ENCODE data around the gene LUC7L.
"Not testable (repeated sequence)": the region's sequence is repeated elsewhere in the genome, so short reads cannot be mapped to it uniquely, and the experiment has no call there.

LUC7L gene

GRCh38 chr16:179211-180092, 49.8 kb downstream of the LUC7L start:
- DNase-seq (ENCODE audit: low read depth), result no peak

- no peak for DNase-seq (ENCODE audit: low read depth)
Observed at GRCh38 chr16:178668-179015, 50.6 kb downstream of the LUC7L start.

GRCh38 chr16:177981-178667, 51.1 kb downstream of the LUC7L start:
- DNase-seq (ENCODE audit: low read depth), result no peak

GRCh38 chr16:177394-177822, 51.8 kb downstream of the LUC7L start:
- DNase-seq (ENCODE audit: low read depth), result no peak

- not testable (repeated sequence) for DNase-seq (ENCODE audit: low read depth)
Observed at GRCh38 chr16:176477-177382, 52.5 kb downstream of the LUC7L start, which contains the start of gene HBA1. TSS of gene HBA1 (plus strand) at chr16:176680. CDS start at chr16:176717, 37 bp downstream.

- not testable (repeated sequence) for DNase-seq (ENCODE audit: low read depth)
Observed at GRCh38 chr16:176006-176405, 53.2 kb downstream of the LUC7L start.

- no peak for DNase-seq (ENCODE audit: low read depth)
Observed at GRCh38 chr16:175011-175949, 54.0 kb downstream of the LUC7L start.

GRCh38 chr16:173928-174769, 55.1 kb downstream of the LUC7L start:
- not testable (repeated sequence) for DNase-seq (ENCODE audit: low read depth)

GRCh38 chr16:173211-173854, 55.9 kb downstream of the LUC7L start:
- not testable (repeated sequence) for DNase-seq (ENCODE audit: low read depth)

- DNase-seq (ENCODE audit: low read depth), result not testable (repeated sequence)
Observed at GRCh38 chr16:172374-172941, 56.8 kb downstream of the LUC7L start, which contains the start of gene HBA2. TSS of gene HBA2 (plus strand) at chr16:172876. CDS start at chr16:172913, 37 bp downstream.

- DNase-seq (ENCODE audit: low read depth), result no peak
Observed at GRCh38 chr16:170788-171187, 58.5 kb downstream of the LUC7L start.

- not testable (repeated sequence) for DNase-seq (ENCODE audit: low read depth)
Observed at GRCh38 chr16:170088-170507, 59.2 kb downstream of the LUC7L start.

GRCh38 chr16:169014-169413, 60.2 kb downstream of the LUC7L start:
- DNase-seq (ENCODE audit: low read depth), result no peak

GRCh38 chr16:168424-168823, 60.8 kb downstream of the LUC7L start:
- DNase-seq (ENCODE audit: low read depth), result no peak

- no peak for DNase-seq (ENCODE audit: low read depth)
Observed at GRCh38 chr16:167122-167690, 62.0 kb downstream of the LUC7L start.

- DNase-seq (ENCODE audit: low read depth), result no peak
Observed at GRCh38 chr16:166375-167121, 62.7 kb downstream of the LUC7L start.

- no peak for DNase-seq (ENCODE audit: low read depth)
Observed at GRCh38 chr16:165539-166374, 63.5 kb downstream of the LUC7L start, which contains the start of gene HBM. TSS of gene HBM (plus strand) at chr16:165978. CDS start at chr16:165998, 20 bp downstream.
